DMS 273 (cell line): ENCODE results near the gene GFOD1.
"Not testable (repeated sequence)": the region's sequence is repeated elsewhere in the genome, so short reads cannot be mapped to it uniquely, and the experiment has no call there.

Experiments
- DNase-seq: peaks from one replicate; lab custom pipeline; 2025; ENCODE audit not compliant: unreplicated experiment; lab: John Stamatoyannopoulos, UW

GFOD1 gene

DNA sequence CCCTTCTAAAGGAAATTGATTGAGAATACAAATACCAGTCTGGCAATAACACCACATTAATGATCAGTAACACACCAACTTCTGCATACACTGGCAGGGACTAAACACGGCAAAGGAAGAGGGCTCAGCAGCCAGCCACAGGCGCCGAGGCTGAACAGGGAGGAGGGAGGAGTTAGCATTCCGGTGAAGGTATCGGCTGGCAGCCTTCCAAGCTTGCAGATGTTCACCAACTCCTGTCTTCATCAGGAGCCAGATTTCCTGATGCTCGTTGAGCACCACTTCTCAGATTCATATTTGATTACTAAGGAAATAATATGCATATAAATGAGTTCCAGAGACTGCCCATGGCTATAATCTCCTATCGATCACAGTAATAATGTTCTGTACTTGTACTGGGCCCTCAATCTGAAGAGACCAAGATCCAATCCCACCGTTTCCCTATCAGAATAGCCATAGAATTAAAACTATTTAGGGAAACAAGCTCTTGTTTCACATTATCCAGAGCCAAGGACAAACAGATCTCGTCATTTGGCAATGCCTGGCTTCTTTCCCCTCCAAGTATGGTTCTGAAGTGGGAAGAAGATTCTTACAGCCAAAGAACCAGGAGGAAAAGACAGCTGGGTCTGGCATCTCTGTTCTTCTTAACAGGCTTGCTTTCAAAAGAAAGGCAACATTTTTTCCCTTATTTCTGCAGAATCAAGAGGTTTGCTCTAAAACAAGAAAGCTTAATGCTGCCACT lies 42.2 kb downstream of the GFOD1 start:
- peak; percentile 94 for DNase-seq

DNA sequence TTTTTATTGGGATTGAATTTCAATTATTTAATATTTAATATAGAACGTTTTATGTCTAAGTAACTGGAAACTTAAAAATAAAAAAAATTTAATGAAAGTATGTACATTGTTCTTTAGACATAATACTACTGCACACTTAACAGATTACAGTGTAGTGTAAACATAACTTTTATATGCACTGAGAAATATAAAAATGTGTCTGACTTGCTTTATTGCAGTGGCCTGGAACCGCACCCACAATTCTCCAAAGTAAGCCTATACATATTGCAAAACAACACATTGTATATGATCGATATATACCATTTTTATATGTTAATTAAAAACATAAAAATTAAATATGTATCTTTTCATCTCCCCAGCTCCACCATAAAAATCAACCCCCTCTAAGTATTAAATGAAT lies 42.8 kb downstream of the GFOD1 start:
- DNase-seq: no peak

DNA sequence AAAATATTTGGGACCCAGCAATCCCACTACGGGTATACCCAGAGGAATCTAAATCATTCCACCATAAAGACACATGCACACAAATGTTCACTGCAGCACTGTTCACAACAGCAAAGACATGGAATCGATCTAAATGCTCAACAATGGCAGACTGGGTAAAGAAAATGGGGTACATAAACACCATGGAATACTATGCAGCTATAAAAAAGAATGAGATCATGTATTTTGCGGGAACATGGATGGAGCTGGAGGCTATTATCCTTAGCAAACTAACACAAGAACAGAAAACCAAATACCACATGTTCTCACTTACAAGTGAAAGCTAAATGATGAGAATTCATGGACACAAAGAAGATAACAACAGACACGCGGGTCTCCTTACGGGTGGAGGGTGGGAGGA lies 43.4 kb downstream of the GFOD1 start:
- DNase-seq: not testable (repeated sequence)

DNA sequence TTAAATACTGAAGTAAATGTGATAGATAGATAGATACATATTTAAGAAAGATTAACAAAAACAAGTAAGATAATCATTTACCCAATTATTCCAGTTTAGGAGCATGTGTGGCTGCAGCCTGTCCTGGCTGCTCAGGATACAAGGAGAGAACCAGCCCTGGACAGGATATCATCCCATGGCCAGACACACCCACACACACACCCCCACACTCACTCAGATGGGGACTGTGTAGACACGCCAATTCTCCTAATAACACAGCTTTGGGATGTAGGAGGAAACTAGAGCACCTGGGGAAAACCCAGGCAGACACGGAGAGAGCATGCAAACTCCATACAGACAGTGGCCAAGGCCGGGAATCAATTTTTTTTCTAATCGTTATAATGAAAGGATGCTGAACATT lies 45.6 kb downstream of the GFOD1 start:
- no peak for DNase-seq

DNA sequence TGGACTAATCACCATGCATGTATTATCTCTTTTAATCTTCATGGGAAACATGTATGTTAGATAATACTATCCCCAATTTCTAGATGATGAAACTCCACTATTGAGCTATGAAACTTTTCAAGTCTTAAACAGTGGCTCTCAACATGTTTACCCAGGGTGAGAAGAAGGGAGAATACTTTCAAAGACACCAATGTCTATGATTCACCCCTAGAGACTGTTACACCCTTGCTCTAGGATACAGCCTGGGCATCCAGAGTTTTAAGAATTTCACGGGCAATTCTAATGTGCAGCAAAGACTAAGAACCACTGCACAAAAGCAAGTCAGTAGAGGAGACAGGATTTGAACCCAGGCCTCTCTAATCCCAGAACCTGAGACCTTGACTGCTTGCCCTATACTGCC lies 47.8 kb downstream of the GFOD1 start:
- DNase-seq: no peak

DNA sequence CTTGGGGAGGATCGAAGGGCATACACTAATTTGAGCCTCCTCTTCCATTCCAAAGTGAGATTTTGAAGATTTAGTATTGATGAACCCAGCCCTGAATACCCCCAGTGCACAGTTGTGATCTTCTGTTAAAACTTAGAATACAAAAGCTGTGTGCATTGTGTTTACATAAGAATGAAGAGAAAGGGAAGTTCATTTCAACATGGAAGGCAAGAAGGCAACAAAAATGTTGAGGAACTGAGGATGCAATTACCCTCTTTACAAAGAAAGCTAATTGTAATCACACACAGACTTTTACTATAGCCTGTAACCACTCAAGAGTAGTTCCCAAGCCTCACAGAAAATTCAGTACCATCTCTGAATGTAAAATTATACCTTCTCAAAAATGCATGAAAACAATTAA lies 49.3 kb downstream of the GFOD1 start:
- DNase-seq: no peak

DNA sequence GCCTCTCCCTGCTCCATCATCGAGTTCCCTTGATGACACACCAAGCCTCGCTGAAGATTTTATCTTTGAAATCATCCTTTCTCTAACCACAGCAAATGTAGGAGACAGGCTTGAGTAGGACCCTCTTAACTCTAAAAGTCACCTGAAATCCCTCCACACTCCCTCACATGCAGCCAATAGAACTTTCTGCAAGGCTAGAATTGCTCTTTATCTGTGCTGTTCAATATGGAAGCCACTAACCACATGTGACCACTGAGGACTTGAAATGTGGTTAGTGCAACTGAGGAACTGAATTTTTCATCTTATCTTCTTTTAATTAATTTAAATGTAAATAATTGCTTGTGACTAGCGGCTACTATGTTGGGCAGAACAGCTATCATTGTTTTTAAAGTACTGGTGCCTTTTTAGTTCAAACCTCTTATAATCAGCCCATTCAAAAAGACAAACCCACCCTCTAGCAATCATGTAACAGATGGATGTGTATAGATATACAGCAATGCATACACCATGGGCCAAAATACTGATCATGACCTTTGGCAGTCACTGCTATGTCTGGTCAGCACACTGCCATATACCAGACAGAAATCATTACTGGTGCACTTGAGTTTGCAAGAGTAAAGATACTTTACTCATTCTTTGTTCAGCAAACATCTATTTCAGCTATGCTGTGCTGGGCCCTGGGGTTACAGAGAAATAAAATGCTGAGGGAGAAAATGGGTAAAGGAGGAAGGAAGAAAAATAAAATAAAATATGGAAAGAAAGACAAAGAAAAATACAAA lies 50.0 kb downstream of the GFOD1 start:
- DNase-seq: no peak

DNA sequence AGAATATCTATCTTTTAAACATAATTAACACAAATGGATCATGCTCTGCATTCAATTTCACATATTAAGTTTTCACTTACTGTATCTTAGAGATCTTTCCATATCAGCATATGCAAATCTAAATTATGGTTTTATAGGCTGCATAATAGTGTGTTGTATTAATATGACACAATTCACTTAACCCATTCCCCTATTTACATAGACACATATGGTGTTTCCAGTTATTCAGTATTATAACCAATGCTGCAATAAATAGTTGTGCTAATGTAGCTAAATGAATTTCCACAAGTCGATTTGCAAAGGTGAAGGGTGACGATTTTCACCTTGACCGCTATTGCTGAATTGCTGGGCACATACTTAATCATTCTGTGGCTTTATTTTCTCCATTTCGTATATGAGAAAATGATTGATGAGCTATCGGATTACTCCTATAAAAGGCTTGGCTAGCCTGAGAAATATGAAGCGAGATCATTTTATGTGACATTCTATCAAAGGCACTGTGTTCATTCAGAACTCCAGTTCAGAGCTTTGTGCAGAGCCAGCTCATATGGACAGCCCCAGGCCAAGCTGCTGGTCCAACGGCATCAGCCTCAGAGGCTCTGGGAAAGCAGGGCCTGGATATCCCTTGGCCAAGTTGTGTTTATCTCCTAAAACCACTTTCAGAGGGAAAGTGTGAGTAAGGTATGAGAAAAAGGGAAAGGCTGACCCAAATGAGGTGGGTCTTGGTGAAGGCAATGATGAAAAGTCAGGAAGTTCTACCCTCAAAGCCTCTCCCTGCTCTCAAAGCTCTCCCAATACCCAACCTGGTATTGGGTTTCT lies 50.8 kb downstream of the GFOD1 start:
- no peak for DNase-seq

DNA sequence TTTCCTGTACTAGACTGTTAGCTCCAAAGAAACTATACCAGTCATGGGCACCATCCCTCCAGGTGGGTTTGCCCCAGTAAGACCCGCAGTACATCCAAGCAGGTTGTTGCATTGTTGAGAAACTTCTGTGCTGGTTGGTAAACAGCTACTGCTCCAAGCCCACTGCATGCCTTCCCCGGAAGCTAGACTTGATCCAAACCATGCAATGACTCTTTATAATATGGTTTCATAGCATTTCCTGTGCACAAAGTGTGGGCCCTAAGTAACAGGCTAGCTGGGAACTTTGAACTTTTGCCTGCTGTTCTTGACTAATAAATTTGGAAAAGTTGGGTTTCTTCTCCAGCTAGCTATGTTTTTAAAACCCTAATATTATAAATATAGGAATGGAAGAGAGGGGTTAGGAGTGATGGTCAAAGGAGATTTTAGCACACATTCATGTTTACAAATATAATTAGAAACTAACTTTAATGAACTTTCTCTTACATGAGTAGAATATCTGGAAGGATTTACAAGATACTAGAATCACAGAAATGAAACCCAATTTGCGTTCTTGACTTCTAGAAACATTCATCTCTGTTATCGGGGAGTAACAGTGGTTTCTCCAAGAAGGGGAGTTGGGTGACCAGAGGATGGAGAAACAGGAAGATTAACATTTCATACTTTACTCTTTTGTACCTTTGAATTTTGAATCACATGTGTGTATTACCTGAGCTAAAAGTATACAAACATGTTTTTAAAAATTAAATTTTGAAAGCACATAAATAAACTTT lies 51.7 kb downstream of the GFOD1 start:
- DNase-seq: no peak

DNA sequence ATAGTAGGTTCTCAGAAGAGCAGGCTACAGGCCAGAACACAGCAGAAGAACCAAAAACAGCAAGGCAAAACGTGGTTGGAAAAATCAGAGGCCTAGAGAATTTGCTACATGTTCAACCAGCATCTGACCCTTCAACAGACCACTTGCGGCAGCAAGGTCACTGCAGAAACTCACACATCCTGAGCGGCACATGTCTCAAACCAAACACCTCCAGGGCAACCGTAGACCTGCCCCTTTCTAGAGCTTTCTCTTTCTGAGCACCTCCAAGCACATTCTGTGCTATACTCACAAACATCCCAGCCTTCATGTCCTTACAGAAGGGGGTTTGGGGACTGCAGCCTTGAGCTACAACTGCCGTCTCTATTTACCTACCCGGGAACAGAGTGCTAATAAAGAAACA lies 52.6 kb downstream of the GFOD1 start:
- DNase-seq: no peak

DNA sequence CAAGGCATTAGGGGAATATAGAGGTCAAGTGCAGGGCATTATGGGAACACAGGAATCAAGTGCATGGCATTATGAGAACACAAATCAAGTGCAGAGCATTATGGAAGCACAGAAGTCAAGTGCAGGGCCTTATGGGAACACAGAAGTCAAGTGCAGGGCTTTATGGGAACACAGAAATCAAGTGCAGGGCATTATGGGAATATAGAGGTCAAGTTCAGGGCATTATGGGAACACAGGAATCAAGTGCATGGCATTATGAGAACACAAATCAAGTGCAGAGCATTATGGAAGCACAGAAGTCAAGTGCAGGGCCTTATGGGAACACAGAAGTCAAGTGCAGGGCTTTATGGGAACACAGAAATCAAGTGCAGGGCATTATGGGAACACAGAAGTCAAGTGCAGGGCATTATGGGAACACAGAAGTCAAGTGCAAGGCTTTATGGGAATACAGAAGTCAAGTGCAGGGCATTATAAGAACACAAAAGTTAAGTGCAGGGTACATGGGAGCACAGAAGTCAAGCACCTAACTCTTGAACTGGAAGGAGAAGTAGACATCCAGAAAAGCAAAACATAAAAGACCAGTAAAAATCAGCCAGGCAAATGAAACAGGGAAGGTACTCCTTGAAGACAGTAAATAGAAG lies 53.1 kb downstream of the GFOD1 start:
- not testable (repeated sequence) for DNase-seq

DNA sequence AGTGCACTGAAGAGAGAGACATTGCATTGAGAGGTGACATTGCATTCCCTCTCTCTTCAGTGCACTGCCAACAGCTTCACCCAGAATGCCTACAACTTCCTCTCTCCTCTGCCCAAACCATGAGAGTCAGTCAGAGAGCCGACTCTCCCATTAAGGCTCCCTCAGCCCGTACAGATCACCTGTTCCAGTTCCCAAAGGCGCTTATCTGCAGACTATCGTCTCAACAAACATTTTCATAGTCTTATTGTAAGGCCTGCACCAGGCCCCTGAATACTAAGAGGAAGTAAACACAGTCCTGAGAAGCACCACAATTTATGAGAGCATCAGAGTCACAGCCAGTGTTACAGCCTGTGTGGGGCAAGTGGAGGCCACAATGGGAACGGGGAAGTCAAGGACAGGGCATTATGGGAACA lies 53.7 kb downstream of the GFOD1 start:
- no peak for DNase-seq

DNA sequence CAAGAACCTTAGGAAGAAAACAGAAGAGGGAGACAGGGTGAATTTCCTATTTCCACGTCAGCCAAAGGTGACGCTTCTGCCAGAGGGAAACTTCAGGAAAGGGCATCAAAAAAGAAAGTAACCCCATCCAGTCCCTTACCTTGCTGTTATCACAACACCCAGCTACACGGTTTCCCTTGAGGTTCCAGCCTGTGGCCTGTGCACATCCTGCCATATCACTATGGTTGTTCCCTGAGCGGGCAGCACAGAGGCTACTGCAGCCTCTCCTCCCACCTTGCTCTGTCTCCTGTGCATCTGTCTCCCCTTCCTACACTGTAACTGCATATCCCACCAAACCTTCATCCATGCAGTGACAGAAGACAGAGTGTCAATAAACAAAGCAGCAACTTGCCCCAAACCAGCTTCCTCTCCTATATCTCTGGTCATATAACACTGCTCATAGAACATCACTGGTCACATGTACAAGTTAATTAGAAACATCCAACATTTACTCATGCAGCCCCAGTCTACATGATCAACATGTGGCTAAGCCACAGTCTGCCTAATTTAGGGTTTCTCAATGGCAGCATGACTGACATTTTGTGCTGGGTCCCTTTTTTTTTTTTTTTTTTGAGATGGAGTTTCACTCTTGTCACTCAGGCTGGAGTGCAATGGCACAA lies 54.7 kb downstream of the GFOD1 start:
- no peak for DNase-seq

DNA sequence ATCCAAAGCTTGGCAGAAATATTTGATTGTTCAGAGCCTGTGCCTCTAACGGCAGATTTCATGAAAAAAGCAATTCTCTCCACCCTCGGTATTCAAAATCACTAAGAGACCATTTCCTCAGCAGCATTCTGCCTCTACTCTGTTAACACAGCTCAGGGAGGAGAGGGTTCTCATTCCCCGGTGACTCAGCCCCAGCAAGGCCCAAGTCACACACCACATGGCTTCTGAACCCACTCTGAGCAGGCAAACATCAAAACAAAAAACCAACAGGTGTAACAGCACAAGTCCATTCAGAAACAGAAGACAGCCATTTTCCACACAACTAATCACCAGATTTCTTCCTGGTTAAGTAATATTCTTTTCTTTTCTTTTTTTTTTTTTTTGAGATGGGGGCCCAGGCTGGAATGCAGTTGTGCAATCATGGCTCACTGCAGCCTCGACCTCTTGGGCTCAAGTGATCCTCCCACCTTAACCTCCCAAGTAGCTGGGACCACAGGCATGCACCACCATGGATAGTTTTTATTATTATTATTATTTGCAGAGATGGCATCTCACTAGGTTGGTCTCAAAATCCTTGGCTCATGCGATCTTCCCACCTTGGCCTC lies 55.4 kb downstream of the GFOD1 start:
- no peak for DNase-seq

DNA sequence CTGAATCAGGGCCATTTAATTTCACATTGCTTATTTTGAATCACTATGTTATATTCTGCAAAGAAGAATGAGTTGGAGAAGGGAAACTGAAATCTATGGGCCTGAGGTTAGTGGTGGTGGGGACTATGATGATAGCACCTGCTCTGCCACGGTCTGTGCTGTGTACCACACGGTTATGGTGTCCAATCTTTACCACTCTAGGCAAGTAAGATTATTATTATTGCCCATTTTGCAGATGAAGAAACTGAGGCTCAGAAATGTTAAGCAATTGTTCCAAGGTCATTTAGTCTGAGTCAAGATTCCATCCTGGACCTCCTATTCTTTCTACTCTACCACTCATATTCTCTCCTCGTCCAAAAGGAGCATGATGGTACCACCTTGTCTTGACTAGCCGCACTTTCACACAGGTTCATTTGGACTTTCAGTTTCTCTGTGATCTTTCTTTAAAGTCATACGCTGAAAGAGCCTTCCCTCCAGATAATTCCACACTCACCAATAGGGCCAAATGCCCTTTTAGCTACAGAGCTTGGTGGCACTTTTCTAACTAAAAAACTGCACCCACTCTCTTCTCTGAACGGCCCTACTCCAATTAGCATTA lies 56.2 kb downstream of the GFOD1 start:
- DNase-seq: no peak

DNA sequence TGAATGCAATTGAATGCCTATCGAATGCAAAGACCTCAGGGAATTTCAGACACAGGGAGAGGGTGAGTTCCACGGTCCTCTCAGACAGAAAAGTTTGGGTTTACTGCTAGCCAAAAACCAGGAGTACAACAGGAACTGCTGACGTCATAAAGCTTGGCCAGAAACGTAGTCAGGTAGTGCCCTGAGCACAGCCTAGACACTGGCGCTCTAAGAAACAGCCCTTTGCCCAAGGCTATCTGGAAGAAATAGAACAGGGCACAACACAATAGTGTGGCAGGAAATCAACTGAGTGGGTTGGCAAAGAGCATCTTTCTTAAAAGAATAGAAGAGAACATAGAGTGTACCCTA lies 58.0 kb downstream of the GFOD1 start:
- no peak for DNase-seq

DNA sequence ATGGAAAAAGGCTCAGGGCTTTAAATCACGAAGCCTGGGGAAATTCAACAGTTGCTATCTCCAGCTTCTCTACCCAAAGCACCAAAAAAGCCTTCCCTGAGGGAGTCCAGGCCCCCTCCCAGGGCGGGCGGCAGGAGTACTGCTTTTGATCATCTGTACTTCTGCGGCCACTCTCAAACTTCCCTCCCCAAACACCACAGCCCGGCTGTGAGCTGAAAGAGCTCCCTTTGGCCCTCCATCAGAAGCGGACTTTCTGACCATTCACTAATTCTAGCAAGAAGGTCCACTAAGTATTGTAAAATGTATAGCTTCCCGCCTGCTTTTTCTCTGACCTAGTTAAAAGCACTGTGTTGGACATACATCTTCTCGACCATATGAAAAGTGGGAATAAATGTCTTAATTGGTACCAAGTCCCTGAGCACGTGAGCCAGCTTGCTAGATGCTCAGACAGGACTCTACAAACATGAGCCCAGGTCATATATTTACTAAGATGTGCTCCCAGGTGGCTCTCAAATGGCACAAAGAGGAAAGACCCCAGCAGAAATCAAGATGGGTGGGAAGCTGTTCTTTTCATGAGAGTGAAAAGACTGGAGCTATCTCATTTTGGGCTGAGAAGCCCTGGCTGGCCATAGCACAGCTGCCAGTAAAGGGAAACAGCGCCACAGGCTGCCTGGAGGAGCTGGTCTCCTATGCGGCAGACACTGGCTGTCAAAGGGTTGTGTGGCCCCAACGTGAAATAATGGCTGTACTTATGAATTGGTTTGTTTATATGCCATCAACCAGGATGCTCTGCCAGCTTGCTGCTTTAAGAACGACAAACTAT lies 58.6 kb downstream of the GFOD1 start:
- DNase-seq: no peak

DNA sequence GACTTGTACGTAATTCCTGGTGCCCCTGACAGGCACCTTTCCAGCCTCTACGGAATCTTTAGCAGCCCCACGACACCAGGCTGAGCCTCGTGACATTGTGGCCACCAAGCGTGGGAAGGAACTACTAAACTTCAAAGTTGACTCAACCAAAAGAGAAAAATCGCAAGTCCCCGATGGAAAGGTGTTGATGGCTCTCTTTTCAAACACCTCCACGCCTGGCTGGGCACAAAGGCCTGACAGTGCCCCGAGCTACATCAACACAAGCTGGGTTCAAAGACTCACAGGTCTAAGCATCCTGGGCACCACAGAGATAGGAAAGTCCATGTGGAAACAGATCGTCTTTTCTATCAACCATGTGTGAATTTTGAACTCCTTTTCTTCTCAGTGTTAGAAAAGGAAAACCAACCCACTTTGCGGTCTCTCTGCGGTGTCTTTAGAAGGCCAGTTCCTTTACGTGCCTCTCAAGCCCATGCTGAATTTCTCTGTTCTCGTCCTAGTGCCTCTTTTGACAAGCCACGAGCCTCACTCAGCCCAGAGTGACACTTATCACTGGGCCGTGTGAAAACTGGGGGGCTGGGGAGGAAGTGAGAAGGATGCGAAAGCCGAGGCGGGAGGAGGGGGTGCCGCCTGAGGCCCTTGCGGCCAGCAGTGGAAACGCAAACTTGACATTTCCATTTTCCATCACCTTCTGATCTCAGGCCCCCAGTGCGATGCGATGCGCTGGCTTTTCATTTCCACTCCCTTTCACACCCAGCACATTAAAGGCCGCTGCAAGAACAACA lies 59.4 kb downstream of the GFOD1 start:
- DNase-seq: no peak
